ENCODE measurements around the gene HMGCR. TPM values are rescaled to one million over a fixed set of nuclear protein-coding genes. Genes with fewer than 3 reads are reported as not detected.
A peak's percentile ranks its signal among the peaks of the same experiment; 100 is the strongest.

Gene HMGCR
- total and polyA plus RNA-seq, 9 of the 15 experiments (the other 6 are each of a cell fraction or from before 2014, with no cell fraction given) = 29.5 to 155 (median 61.5) TPM

DNA sequence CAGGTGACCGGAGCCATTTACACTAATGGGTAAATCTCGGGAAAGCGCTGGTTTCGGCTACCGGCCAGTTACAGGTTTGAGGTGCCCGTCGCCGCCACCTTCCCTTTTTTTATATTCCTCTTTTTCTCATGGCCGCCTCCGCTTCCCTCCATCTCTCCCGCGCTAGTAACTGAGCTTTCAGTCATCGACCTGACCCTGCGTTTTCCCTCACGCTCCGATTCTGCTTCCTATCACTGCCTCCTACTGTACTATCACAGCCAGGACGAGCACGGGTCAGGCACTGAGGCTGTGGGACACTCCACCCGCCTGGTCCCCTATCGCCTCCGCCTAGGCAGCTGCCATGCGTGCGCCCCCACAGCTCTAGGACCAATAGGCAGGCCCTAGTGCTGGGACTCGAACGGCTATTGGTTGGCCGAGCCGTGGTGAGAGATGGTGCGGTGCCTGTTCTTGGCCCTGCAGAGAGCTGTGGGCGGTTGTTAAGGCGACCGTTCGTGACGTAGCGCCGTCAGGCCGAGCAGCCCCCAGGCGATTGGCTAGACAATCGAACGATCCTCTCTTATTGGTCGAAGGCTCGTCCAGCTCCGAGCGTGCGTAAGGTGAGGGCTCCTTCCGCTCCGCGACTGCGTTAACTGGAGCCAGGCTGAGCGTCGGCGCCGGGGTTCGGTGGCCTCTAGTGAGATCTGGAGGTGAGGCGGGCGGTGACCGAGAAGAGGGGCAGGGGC is at the start of gene HMGCR (continued):
- TF ChIP-seq, protein P1, sequence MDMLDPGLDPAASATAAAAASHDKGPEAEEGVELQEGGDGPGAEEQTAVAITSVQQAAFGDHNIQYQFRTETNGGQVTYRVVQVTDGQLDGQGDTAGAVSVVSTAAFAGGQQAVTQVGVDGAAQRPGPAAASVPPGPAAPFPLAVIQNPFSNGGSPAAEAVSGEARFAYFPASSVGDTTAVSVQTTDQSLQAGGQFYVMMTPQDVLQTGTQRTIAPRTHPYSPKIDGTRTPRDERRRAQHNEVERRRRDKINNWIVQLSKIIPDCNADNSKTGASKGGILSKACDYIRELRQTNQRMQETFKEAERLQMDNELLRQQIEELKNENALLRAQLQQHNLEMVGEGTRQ (CRISPR knock-in tag; IDR thresholded peaks at IDR 0.05) = no peak
- TF ChIP-seq, protein P2, sequence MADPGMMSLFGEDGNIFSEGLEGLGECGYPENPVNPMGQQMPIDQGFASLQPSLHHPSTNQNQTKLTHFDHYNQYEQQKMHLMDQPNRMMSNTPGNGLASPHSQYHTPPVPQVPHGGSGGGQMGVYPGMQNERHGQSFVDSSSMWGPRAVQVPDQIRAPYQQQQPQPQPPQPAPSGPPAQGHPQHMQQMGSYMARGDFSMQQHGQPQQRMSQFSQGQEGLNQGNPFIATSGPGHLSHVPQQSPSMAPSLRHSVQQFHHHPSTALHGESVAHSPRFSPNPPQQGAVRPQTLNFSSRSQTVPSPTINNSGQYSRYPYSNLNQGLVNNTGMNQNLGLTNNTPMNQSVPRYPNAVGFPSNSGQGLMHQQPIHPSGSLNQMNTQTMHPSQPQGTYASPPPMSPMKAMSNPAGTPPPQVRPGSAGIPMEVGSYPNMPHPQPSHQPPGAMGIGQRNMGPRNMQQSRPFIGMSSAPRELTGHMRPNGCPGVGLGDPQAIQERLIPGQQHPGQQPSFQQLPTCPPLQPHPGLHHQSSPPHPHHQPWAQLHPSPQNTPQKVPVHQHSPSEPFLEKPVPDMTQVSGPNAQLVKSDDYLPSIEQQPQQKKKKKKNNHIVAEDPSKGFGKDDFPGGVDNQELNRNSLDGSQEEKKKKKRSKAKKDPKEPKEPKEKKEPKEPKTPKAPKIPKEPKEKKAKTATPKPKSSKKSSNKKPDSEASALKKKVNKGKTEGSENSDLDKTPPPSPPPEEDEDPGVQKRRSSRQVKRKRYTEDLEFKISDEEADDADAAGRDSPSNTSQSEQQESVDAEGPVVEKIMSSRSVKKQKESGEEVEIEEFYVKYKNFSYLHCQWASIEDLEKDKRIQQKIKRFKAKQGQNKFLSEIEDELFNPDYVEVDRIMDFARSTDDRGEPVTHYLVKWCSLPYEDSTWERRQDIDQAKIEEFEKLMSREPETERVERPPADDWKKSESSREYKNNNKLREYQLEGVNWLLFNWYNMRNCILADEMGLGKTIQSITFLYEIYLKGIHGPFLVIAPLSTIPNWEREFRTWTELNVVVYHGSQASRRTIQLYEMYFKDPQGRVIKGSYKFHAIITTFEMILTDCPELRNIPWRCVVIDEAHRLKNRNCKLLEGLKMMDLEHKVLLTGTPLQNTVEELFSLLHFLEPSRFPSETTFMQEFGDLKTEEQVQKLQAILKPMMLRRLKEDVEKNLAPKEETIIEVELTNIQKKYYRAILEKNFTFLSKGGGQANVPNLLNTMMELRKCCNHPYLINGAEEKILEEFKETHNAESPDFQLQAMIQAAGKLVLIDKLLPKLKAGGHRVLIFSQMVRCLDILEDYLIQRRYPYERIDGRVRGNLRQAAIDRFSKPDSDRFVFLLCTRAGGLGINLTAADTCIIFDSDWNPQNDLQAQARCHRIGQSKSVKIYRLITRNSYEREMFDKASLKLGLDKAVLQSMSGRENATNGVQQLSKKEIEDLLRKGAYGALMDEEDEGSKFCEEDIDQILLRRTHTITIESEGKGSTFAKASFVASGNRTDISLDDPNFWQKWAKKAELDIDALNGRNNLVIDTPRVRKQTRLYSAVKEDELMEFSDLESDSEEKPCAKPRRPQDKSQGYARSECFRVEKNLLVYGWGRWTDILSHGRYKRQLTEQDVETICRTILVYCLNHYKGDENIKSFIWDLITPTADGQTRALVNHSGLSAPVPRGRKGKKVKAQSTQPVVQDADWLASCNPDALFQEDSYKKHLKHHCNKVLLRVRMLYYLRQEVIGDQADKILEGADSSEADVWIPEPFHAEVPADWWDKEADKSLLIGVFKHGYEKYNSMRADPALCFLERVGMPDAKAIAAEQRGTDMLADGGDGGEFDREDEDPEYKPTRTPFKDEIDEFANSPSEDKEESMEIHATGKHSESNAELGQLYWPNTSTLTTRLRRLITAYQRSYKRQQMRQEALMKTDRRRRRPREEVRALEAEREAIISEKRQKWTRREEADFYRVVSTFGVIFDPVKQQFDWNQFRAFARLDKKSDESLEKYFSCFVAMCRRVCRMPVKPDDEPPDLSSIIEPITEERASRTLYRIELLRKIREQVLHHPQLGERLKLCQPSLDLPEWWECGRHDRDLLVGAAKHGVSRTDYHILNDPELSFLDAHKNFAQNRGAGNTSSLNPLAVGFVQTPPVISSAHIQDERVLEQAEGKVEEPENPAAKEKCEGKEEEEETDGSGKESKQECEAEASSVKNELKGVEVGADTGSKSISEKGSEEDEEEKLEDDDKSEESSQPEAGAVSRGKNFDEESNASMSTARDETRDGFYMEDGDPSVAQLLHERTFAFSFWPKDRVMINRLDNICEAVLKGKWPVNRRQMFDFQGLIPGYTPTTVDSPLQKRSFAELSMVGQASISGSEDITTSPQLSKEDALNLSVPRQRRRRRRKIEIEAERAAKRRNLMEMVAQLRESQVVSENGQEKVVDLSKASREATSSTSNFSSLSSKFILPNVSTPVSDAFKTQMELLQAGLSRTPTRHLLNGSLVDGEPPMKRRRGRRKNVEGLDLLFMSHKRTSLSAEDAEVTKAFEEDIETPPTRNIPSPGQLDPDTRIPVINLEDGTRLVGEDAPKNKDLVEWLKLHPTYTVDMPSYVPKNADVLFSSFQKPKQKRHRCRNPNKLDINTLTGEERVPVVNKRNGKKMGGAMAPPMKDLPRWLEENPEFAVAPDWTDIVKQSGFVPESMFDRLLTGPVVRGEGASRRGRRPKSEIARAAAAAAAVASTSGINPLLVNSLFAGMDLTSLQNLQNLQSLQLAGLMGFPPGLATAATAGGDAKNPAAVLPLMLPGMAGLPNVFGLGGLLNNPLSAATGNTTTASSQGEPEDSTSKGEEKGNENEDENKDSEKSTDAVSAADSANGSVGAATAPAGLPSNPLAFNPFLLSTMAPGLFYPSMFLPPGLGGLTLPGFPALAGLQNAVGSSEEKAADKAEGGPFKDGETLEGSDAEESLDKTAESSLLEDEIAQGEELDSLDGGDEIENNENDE (IDR thresholded peaks at IDR 0.05; ENCODE audit: low read depth, low read length) = no peak
- TF ChIP-seq ZKSCAN3 (CRISPR knock-in tag; IDR thresholded peaks at IDR 0.05) (no peak), TAF15 (IDR thresholded peaks at IDR 0.05; ENCODE audit: low read depth, low read length) (no peak), HDAC8 (tag; IDR thresholded peaks at IDR 0.05) (no peak), RAD51 (IDR thresholded peaks at IDR 0.05; ENCODE audit: borderline replicate concordance, low read depth) (0 out of 2 replicates have a peak, but pooled peaks have one; percentile 11), ZBTB8A (IDR thresholded peaks at IDR 0.05; ENCODE audit: partially characterized antibody) (no peak), ZNF644 (tag; IDR thresholded peaks at IDR 0.05; ENCODE audit: low read depth) (no peak), NCOR1 (IDR thresholded peaks at IDR 0.05) (peak; percentile 28; the same call in 1 of the 2 replicates), ZNF134 (CRISPR knock-in tag; conservative IDR thresholded peaks at IDR 0.05) (no peak), MYNN (IDR thresholded peaks at IDR 0.05) (0 out of 2 replicates have a peak, but pooled peaks have one; percentile 6), MYNN (CRISPR knock-in tag; IDR thresholded peaks at IDR 0.05) (no peak)

Data from K562 (cell line).